ENCODE measurements around the gene PITX1. TPM values are rescaled to one million over a fixed set of nuclear protein-coding genes. Genes with fewer than 3 reads are reported as not detected.
"Not testable (repeated sequence)": the region's sequence is repeated elsewhere in the genome, so short reads cannot be mapped to it uniquely, and the experiment has no call there.

PITX1 gene
- total RNA-seq, 1 donor from 2014 or later: 23.8 TPM

DNA sequence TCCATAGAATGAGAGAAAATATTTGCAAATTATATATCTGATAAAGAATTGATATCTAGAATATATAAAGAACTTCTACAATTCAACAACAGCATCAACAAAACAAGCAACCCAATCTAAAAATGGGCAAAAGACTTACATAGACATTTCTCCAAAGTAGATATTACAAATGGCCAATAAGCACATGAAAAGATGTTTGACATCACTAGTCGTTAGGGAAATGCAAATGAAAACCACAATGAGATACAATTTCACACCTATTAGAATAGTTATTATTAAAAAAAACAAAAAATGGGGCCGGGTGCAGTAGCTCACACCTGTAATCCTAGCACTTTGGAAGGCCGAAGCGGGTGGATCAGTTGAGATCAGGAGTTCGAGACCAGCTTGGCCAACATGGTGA is 41.9 kb downstream of the PITX1 start:
- intact Hi-C loops (cut with DNase I): no loop called here
- TF ChIP-seq, protein P1, sequence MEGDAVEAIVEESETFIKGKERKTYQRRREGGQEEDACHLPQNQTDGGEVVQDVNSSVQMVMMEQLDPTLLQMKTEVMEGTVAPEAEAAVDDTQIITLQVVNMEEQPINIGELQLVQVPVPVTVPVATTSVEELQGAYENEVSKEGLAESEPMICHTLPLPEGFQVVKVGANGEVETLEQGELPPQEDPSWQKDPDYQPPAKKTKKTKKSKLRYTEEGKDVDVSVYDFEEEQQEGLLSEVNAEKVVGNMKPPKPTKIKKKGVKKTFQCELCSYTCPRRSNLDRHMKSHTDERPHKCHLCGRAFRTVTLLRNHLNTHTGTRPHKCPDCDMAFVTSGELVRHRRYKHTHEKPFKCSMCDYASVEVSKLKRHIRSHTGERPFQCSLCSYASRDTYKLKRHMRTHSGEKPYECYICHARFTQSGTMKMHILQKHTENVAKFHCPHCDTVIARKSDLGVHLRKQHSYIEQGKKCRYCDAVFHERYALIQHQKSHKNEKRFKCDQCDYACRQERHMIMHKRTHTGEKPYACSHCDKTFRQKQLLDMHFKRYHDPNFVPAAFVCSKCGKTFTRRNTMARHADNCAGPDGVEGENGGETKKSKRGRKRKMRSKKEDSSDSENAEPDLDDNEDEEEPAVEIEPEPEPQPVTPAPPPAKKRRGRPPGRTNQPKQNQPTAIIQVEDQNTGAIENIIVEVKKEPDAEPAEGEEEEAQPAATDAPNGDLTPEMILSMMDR (IDR thresholded peaks at IDR 0.05): no peak

DNA sequence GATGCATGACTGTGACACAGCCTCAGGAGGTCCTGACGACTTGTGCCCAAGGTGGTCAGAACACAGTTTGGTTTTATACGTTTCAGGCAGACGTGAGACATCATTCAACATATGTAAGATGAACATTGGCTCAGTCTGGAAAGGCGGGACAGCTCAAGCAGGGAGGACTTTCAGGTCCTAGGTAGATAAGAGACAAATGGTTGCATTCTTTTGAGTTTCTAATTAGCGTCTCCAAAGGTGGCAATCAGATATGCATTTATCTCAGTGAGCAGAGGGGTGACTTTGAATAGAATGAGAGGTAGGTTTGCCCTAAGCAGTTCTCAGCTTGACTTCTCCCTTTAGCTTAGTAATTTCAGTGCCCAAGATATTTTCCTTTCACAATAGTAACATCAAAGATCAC is 43.8 kb downstream of the PITX1 start:
- intact Hi-C loops (cut with DNase I); H3K4me3 ChIP-seq; H3K27ac ChIP-seq; H3K27me3 ChIP-seq; DNase-seq (ENCODE audit: low spot score in 2 of 2); H3K4me1 ChIP-seq; H3K36me3 ChIP-seq; H3K9me3 ChIP-seq: not testable (repeated sequence)

More for the DNA sequence above, 41.9 kb downstream of the PITX1 start:
- H3K27me3 ChIP-seq: no peaks in the 10 kb centered on the region
- H3K9me3 ChIP-seq: no peaks in the 10 kb centered on the region
- no peak overlapping the region for H3K27ac ChIP-seq
- H3K4me3 ChIP-seq: no peak overlapping the region
- no peaks in the 10 kb centered on the region for H3K36me3 ChIP-seq
- H3K4me1 ChIP-seq: no peaks in the 10 kb centered on the region
- no peak for DNase-seq (ENCODE audit: low spot score in 2 of 2)

DNA sequence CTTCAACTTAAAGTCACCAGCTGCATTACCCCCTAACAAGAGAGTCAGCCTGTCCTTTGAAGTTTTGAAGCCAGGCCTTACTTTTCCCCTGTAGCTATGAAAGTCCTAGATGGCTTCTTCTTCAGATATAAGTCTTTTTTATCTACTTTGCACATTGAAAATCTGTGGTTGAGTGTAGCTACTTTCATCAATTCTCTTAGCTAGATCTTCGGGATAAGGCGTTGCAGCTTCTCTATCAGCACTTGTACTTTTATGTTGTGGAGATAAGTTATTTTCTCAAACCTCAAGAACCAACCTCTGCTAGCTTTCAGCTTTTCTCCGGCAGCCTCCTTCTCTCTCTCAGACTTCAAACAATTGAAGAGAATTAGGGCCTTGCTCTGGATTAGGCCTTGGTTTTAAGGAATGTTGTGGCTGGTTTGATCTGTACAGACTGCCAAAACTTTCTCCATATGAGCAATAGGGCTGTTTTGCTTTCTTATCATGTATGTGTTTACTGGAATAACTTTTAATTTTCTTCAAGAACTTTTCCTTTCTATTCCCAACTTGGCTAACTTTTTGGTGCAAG is 44.7 kb downstream of the PITX1 start:
- Histone ChIP-seq H3K9me3 (no peaks in the 10 kb centered on the region), H3K4me3 (no peak overlapping the region), H3K27me3 (no peaks in the 10 kb centered on the region), H3K4me1 (no peaks in the 10 kb centered on the region), H3K36me3 (no peaks in the 10 kb centered on the region), H3K27ac (no peak overlapping the region)
- TF ChIP-seq, protein P1 (IDR thresholded peaks at IDR 0.05): no peak
- no peak for DNase-seq (ENCODE audit: low spot score in 2 of 2)
- intact Hi-C loops (cut with DNase I): no loop called here

DNA sequence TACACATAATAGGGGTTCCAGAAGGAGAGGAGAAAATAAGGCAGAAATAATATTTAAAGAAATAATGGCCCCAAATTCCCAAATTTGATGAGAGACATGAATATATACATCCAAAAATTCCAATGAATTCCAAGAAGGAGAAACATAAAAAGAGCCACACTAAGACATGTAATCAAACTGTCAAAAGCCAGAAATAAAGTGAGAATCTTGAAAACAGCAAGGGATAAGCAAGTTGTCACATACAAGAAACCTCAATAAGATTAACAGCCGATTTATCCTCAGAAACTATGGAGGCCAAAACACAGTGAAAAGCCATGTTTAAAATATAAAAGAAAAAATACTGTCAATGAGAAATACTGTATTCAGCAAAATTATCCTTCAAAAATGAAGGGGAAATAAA is 51.8 kb downstream of the PITX1 start:
- intact Hi-C loops (cut with DNase I): no loop called here
- Histone ChIP-seq H3K27me3 (no peaks in the 10 kb centered on the region), H3K4me1 (no peaks in the 10 kb centered on the region), H3K4me3 (no peak overlapping the region), H3K36me3 (no peaks in the 10 kb centered on the region), H3K9me3 (peaks cover 22 to 35% of the 10 kb centered on the region in 2 donors), H3K27ac (no peak overlapping the region)
- no peak for DNase-seq (ENCODE audit: low spot score in 2 of 2)
- TF ChIP-seq, protein P1 (IDR thresholded peaks at IDR 0.05): no peak

DNA sequence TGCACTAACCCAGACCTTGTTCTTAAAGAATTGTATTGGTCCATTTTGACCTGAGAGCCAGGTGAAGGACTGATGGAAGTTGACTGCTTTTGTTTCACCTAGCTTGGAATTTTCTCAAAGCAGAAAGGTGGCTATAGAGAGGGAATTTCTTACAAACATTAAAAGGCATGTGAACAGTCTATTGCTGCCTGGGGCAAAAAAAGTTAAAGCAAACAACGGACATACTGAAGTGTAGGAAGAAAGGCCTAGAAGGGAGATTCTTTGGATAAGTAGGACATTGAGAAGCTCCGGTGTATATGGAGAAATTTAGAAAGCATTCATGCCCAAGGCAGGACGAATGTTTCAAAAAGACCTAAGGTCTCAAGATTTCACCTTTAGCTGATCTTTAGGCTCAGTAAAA is 54.6 kb downstream of the PITX1 start:
- intact Hi-C loops (cut with DNase I): no loop called here
- Histone ChIP-seq H3K9me3 (peaks cover 22 to 36% of the 10 kb centered on the region in 2 donors), H3K27ac (no peak overlapping the region), H3K4me3 (no peak overlapping the region), H3K4me1 (no peaks in the 10 kb centered on the region), H3K27me3 (no peaks in the 10 kb centered on the region), H3K36me3 (no peaks in the 10 kb centered on the region)
- DNase-seq (ENCODE audit: low spot score in 2 of 2): no peak
- TF ChIP-seq, protein P1 (IDR thresholded peaks at IDR 0.05): no peak

Other genes with a start within 250 kb of the PITX1 start
- 36.5 TPM for gene C5orf24, start 188.3 kb downstream of the PITX1 start, total RNA-seq
- gene TXNDC15, start 159.9 kb downstream of the PITX1 start, total RNA-seq: 211 TPM
- gene PCBD2, start 129.1 kb downstream of the PITX1 start, total RNA-seq: 7.6 TPM
- gene CATSPER3, start 66.3 kb downstream of the PITX1 start, total RNA-seq: not detected

Measured in ascending aorta (tissue), 2 donors.